Calu3 (cell line): ENCODE data around the gene LMBRD1. TPM values are rescaled to one million over a fixed set of nuclear protein-coding genes. Genes with fewer than 3 reads are reported as not detected.

Experiments
- Bru-seq: library from RNA; stranded (reverse); fragments of 400-500 nt; gene quantifications from one replicate; lab custom pipeline; 2021; lab: Mats Ljungman, UMichigan
- BruChase-seq, 2 experiments: library from RNA; stranded (reverse); fragments of 400-500 nt; gene quantifications; one replicate each; lab custom pipeline; 2021; lab: Mats Ljungman, UMichigan
- BruUV-seq: library from RNA; stranded (reverse); fragments of 400-500 nt; replicated peaks from 2 replicates; lab custom pipeline; 2021; lab: Mats Ljungman, UMichigan
- CTCF ChIA-PET: fragments of 300-600 bp; sonication (Branson Sonifier 250); formaldehyde crosslinking; loops from one replicate; lab custom pipeline; 2022; ENCODE audit warnings: antibody characterized with exemption; lab: Charles Lee
- DNase-seq: peaks from one replicate; pipeline ENCODE4 v3.0.0; 2022
- H3K27ac Mint-ChIP-seq: one replicate; pipeline ENCODE4 v1.8.0; 2022; ENCODE audit warnings: mixed read lengths; ENCODE audit not compliant: unreplicated experiment
- H3K27me3 Mint-ChIP-seq: one replicate; pipeline ENCODE4 v1.8.0; 2022; ENCODE audit warnings: mixed read lengths; ENCODE audit not compliant: unreplicated experiment
- H3K36me3 Mint-ChIP-seq: one replicate; pipeline ENCODE4 v1.8.0; 2022; ENCODE audit warnings: mild to moderate bottlenecking, moderate library complexity, mixed read lengths; ENCODE audit not compliant: insufficient read depth, unreplicated experiment
- H3K4me1 Mint-ChIP-seq: one replicate; pipeline ENCODE4 v1.8.0; 2022; ENCODE audit warnings: mild to moderate bottlenecking, low read depth, mixed read lengths; ENCODE audit not compliant: unreplicated experiment
- H3K4me3 Mint-ChIP-seq: one replicate; pipeline ENCODE4 v1.8.0; 2022; ENCODE audit warnings: mild to moderate bottlenecking, low read depth, moderate library complexity, mixed read lengths; ENCODE audit not compliant: unreplicated experiment
- H3K9me3 Mint-ChIP-seq: one replicate; pipeline ENCODE4 v1.8.0; 2022; ENCODE audit warnings: low read depth, mixed read lengths; ENCODE audit not compliant: unreplicated experiment
- CTCF ChIP-seq: fragments of 200-600 bp; IDR thresholded peaks from one replicate; pipeline ENCODE4 v1.8.0; 2022; ENCODE audit warnings: antibody characterized with exemption; ENCODE audit not compliant: unreplicated experiment
- intact Hi-C: fragments of 100-400 bp; cut with micrococcal nuclease; formaldehyde crosslinking; loops from one replicate; pipeline ENCODE4 v1.10.0; 2022; ENCODE audit not compliant: unreplicated experiment
- long read RNA-seq: library from polyadenylated mRNA; stranded (forward); transcript quantifications from one replicate; pipeline ENCODE4 v2.0.0, GENCODE V29; 2022
- total RNA-seq: library from RNA; stranded (reverse); gene quantifications from 2 replicates; pipeline ENCODE4 v1.2.3, GENCODE V29; 2022

LMBRD1 gene
- 35.7 and 36.6 TPM in 2 replicates for total RNA-seq
- percentile 69 among the genes with signal in this experiment for Bru-seq, nascent RNA
- percentile 56 among the genes with signal in this experiment for BruChase-seq, experiment 1, labeled RNA remaining after a 6-hour chase
- percentile 46 among the genes with signal in this experiment for BruChase-seq, experiment 2, labeled RNA remaining after a 2-hour chase
- long read RNA-seq, transcript LMBRD1-202 (16 exons, 2,264 nt): major isoform, 58 of 66 reads
- long read RNA-seq, partial matches to known transcripts: 1 of 66 reads
- long read RNA-seq, other reads (novel, unspliced or antisense): 5 of 66 reads

GRCh38 chr6:69796642-69797390, at the start of gene LMBRD1:
Gene LMBRD1 (minus strand): TSS chr6:69797010. CDS start chr6:69796881, 129 bp downstream.
- BruUV-seq: no TSS peak
- intact Hi-C loops: no loop called here
- peak; percentile 95 for TF ChIP-seq CTCF
- Mint-ChIP-seq H3K36me3 (peaks cover 23% of the 10 kb centered on the region), H3K9me3 (peaks cover 2% of the 10 kb centered on the region), H3K4me3 (peak within 1 kb of the TSS; percentile 97), H3K27ac (peak within 1 kb of the TSS; percentile 99), H3K4me1 (peaks cover 35% of the 10 kb centered on the region), H3K27me3 (no peaks in the 10 kb centered on the region)
- CTCF ChIA-PET: interaction anchor here (0.6 to 1.9 kb wide), 16 partner anchors 10 to 1202 kb away, joined by 3 to 14 read pairs (median 5); partner anchors contain the start of gene COL19A1
- peak; percentile 99 for DNase-seq

- intact Hi-C loops: no loop called here
Observed at GRCh38 chr6:69846312-69846711, 49.5 kb upstream of the LMBRD1 start.

GRCh38 chr6:69843189-69843588, 46.4 kb upstream of the LMBRD1 start:
- CTCF ChIA-PET: interaction anchor here (0.6 kb wide), 1 partner anchor 1215 kb away, joined by 3 read pairs; no protein-coding TSS in a partner anchor
- DNase-seq: no peak
- Mint-ChIP-seq H3K4me3 (no peak overlapping the region), H3K27me3 (no peaks in the 10 kb centered on the region), H3K4me1 (no peaks in the 10 kb centered on the region), H3K27ac (no peak overlapping the region), H3K9me3 (no peaks in the 10 kb centered on the region), H3K36me3 (no peaks in the 10 kb centered on the region)
- no peak for TF ChIP-seq CTCF
- intact Hi-C loops: no loop called here
- BruUV-seq: no TSS peak

More at GRCh38 chr6:69846312-69846711, 49.5 kb upstream of the LMBRD1 start:
- CTCF ChIA-PET: no interaction called here
- TF ChIP-seq CTCF: no peak
- Mint-ChIP-seq H3K27me3 (no peaks in the 10 kb centered on the region), H3K9me3 (no peaks in the 10 kb centered on the region), H3K4me3 (no peak overlapping the region), H3K4me1 (no peaks in the 10 kb centered on the region), H3K36me3 (no peaks in the 10 kb centered on the region), H3K27ac (no peak overlapping the region)
- no peak for DNase-seq
- no TSS peak for BruUV-seq

- TF ChIP-seq CTCF: no peak
- H3K27me3 Mint-ChIP-seq: no peaks in the 10 kb centered on the region
Observed at GRCh38 chr6:69841862-69842261, 45.1 kb upstream of the LMBRD1 start.

More at GRCh38 chr6:69841862-69842261, 45.1 kb upstream of the LMBRD1 start:
- Mint-ChIP-seq H3K4me1 (no peaks in the 10 kb centered on the region), H3K36me3 (no peaks in the 10 kb centered on the region), H3K9me3 (no peaks in the 10 kb centered on the region), H3K4me3 (no peak overlapping the region), H3K27ac (no peak overlapping the region)
- BruUV-seq: no TSS peak
- CTCF ChIA-PET: no interaction called here
- DNase-seq: no peak
- intact Hi-C loops: no loop called here
